ENCODE measurements around the gene BCKDK.

GRCh38 chr16:31079342-31079944 lies 28.7 kb upstream of the BCKDK start:
- TF ChIP-seq CTCF (IDR thresholded peaks at IDR 0.05; ENCODE audit: insufficient read depth, low read length) = peak; percentile 20
- TF ChIP-seq, protein P1, sequence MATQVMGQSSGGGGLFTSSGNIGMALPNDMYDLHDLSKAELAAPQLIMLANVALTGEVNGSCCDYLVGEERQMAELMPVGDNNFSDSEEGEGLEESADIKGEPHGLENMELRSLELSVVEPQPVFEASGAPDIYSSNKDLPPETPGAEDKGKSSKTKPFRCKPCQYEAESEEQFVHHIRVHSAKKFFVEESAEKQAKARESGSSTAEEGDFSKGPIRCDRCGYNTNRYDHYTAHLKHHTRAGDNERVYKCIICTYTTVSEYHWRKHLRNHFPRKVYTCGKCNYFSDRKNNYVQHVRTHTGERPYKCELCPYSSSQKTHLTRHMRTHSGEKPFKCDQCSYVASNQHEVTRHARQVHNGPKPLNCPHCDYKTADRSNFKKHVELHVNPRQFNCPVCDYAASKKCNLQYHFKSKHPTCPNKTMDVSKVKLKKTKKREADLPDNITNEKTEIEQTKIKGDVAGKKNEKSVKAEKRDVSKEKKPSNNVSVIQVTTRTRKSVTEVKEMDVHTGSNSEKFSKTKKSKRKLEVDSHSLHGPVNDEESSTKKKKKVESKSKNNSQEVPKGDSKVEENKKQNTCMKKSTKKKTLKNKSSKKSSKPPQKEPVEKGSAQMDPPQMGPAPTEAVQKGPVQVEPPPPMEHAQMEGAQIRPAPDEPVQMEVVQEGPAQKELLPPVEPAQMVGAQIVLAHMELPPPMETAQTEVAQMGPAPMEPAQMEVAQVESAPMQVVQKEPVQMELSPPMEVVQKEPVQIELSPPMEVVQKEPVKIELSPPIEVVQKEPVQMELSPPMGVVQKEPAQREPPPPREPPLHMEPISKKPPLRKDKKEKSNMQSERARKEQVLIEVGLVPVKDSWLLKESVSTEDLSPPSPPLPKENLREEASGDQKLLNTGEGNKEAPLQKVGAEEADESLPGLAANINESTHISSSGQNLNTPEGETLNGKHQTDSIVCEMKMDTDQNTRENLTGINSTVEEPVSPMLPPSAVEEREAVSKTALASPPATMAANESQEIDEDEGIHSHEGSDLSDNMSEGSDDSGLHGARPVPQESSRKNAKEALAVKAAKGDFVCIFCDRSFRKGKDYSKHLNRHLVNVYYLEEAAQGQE (IDR thresholded peaks at IDR 0.05; ENCODE audit: insufficient replicate concordance, low read depth) = no peak
- TF ChIP-seq GABPA (IDR thresholded peaks at IDR 0.05; ENCODE audit: low read depth) = peak; percentile 52

All from HL-60 (cell line).